Mucosa of descending colon (tissue), 3 donors: ENCODE results near the gene NABP2. TPM values are rescaled to one million over a fixed set of nuclear protein-coding genes. Genes with fewer than 3 reads are reported as not detected.

Experiments
- ATAC-seq: fragments of 200-7000 bp; cut with Tn5 transposase; one replicate; pipeline ENCODE4 v1.9.1; 2020; ENCODE audit warnings: mild to moderate bottlenecking, moderate library complexity
- DNase-seq, 3 donors: peaks; one replicate each; pipeline ENCODE4 v3.0.0-alpha.2; 2020
- H3K36me3 ChIP-seq: fragments of 200-600 bp; one replicate; pipeline ENCODE4 v1.8.0; 2021; ENCODE audit warnings: low read depth, mild to moderate bottlenecking
- H3K4me1 ChIP-seq: fragments of 200-600 bp; one replicate; pipeline ENCODE4 v1.8.0; 2021; ENCODE audit warnings: low read depth, mild to moderate bottlenecking
- H3K4me3 ChIP-seq: fragments of 200-600 bp; one replicate; pipeline ENCODE4 v1.8.0; 2021; ENCODE audit warnings: mild to moderate bottlenecking
- H3K9me3 ChIP-seq: fragments of 200-600 bp; one replicate; pipeline ENCODE4 v1.8.0; 2021; ENCODE audit warnings: mild to moderate bottlenecking
- CTCF ChIP-seq: fragments of 200-600 bp; IDR thresholded peaks from one replicate; pipeline ENCODE4 v1.8.0; 2022; ENCODE audit warnings: antibody characterized with exemption, mild to moderate bottlenecking
- intact Hi-C, 2 donors: fragments of 100-400 bp; cut with DNase I in 1 of 2; cut with micrococcal nuclease in 1 of 2; formaldehyde crosslinking; loops; one replicate each; pipeline versions ENCODE4 v1.11.0 to v1.11.1; 2022; cut with DNase I, micrococcal nuclease
- total RNA-seq, 3 donors: library from RNA; stranded (reverse); fragmentation: NEBNext Ultra II Directional in 2 of 3; extraction: Animal tissue kit (Norgen Biotek cat#: 25700) in 2 of 3; gene quantifications; one replicate each; pipeline versions ENCODE4 v1.2.1 to v1.2.4, GENCODE V29; 2021 to 2023
- donor health status: DM: no; HTN: no; CAD: no; lungs with moderate emphysema.
- donor health status: DM: no; HTN: no; CAD: no.
- donor health status: DM: no; HTN: yes; CAD: no.

NABP2 gene
- total RNA-seq, 3 donors from 2014 or later = 22.2 to 37.3 (median 30.2) TPM

- no peak for ATAC-seq
- Histone ChIP-seq H3K36me3 (peaks cover 10% of the 10 kb centered on the region), H3K4me1 (peaks cover 19% of the 10 kb centered on the region), H3K9me3 (no peaks in the 10 kb centered on the region), H3K4me3 (no peak overlapping the region)
- no peak for TF ChIP-seq CTCF
- intact Hi-C loops = no loop called here
- no peak for DNase-seq
These were observed 32.9 kb downstream of the NABP2 start for GRCh38 chr12:56257071-56257470.

GRCh38 chr12:56257491-56258067, 33.4 kb downstream of the NABP2 start:
- no peak for TF ChIP-seq CTCF
- peak in 2 of 3 donors; percentile 43 to 52 for DNase-seq

GRCh38 chr12:56258068-56258819, 34.1 kb downstream of the NABP2 start, which contains the start of gene ANKRD52:
Gene ANKRD52, minus strand, starts transcription at chr12:56258384. Its CDS starts 115 bp downstream, at chr12:56258269.
- TF ChIP-seq CTCF = peak; percentile 89
- Histone ChIP-seq H3K4me1 (peaks cover 19% of the 10 kb centered on the region), H3K4me3 (peak within 1 kb of the TSS; percentile 69), H3K9me3 (no peaks in the 10 kb centered on the region), H3K36me3 (peaks cover 4% of the 10 kb centered on the region)
- DNase-seq (peak; percentile 80 to 86 (median 84)), ATAC-seq (peak; percentile 99)
- intact Hi-C loops = no loop called here

More at GRCh38 chr12:56257491-56258067, 33.4 kb downstream of the NABP2 start:
- Histone ChIP-seq H3K9me3 (no peaks in the 10 kb centered on the region), H3K4me1 (peaks cover 19% of the 10 kb centered on the region), H3K36me3 (peaks cover 9% of the 10 kb centered on the region), H3K4me3 (peak overlapping the region; percentile 69)
- peak; percentile 28 for ATAC-seq
- intact Hi-C loops = no loop called here

- Histone ChIP-seq H3K4me1 (peaks cover 19% of the 10 kb centered on the region), H3K4me3 (peak overlapping the region; percentile 69), H3K36me3 (no peaks in the 10 kb centered on the region), H3K9me3 (no peaks in the 10 kb centered on the region)
- no peak for TF ChIP-seq CTCF
- DNase-seq (no peak), ATAC-seq (no peak)
- intact Hi-C loops = no loop called here
These were observed 34.7 kb downstream of the NABP2 start for GRCh38 chr12:56258820-56259183.

- no peak for DNase-seq
- intact Hi-C loops = no loop called here
- TF ChIP-seq CTCF = no peak
These were observed 36.2 kb downstream of the NABP2 start for GRCh38 chr12:56260380-56260779.

More at GRCh38 chr12:56260380-56260779, 36.2 kb downstream of the NABP2 start:
- H3K9me3 ChIP-seq = no peaks in the 10 kb centered on the region
- H3K36me3 ChIP-seq = no peaks in the 10 kb centered on the region
- no peak overlapping the region for H3K4me3 ChIP-seq
- peaks cover 19% of the 10 kb centered on the region for H3K4me1 ChIP-seq
- no peak for ATAC-seq
